Neuron (in vitro differentiated cells): Measurements from ENCODE around the gene MUC5AC.
"Not testable (repeated sequence)": the region's sequence is repeated elsewhere in the genome, so short reads cannot be mapped to it uniquely, and the experiment has no call there.

ENCODE experiments used
- H2AFZ ChIP-seq: one replicate; pipeline ENCODE4 v1.6.1; 2013; ENCODE audit warnings: low read depth, mild to moderate bottlenecking, inconsistent platforms, low read length, moderate library complexity
- H3K27me3 ChIP-seq: one replicate; pipeline ENCODE4 v1.6.1; 2013; ENCODE audit warnings: low read length; ENCODE audit not compliant: insufficient read depth
- H3K36me3 ChIP-seq: one replicate; pipeline ENCODE4 v1.6.1; 2013; ENCODE audit warnings: low read length; ENCODE audit not compliant: insufficient read depth
- H3K4me1 ChIP-seq: one replicate; pipeline ENCODE4 v1.6.1; 2013; ENCODE audit warnings: low read length; ENCODE audit not compliant: insufficient read depth
- H3K4me3 ChIP-seq: 2 replicates; pipeline ENCODE4 v1.5.1; 2013; ENCODE audit warnings: mild to moderate bottlenecking, low read length, moderate library complexity
- H3K9me3 ChIP-seq: one replicate; pipeline ENCODE4 v1.6.1; 2013; ENCODE audit warnings: low read length

The MUC5AC gene

GRCh38 chr11:1177771-1178090, 20.0 kb downstream of the MUC5AC start:
- Histone ChIP-seq H3K36me3 (no peaks in the 10 kb centered on the region), H3K27me3 (no peaks in the 10 kb centered on the region), H2AFZ (no peak overlapping the region), H3K4me1 (no peaks in the 10 kb centered on the region), H3K9me3 (peaks cover 4% of the 10 kb centered on the region), H3K4me3 (no peak overlapping the region)

GRCh38 chr11:1178201-1178885, 20.6 kb downstream of the MUC5AC start:
- H3K27me3 ChIP-seq, result no peaks in the 10 kb centered on the region
- H3K4me1 ChIP-seq, result no peaks in the 10 kb centered on the region
- peaks cover 4% of the 10 kb centered on the region for H3K9me3 ChIP-seq
- H3K36me3 ChIP-seq, result no peaks in the 10 kb centered on the region
- H3K4me3 ChIP-seq, result no peak overlapping the region
- no peak overlapping the region for H2AFZ ChIP-seq

GRCh38 chr11:1178906-1179305, 21.2 kb downstream of the MUC5AC start:
- H3K9me3 ChIP-seq, result peaks cover 2% of the 10 kb centered on the region
- no peaks in the 10 kb centered on the region for H3K4me1 ChIP-seq
- H3K27me3 ChIP-seq, result no peaks in the 10 kb centered on the region
- no peak overlapping the region for H2AFZ ChIP-seq
- H3K36me3 ChIP-seq, result no peaks in the 10 kb centered on the region
- H3K4me3 ChIP-seq, result no peak overlapping the region

GRCh38 chr11:1179641-1180040, 21.9 kb downstream of the MUC5AC start:
- Histone ChIP-seq H3K27me3 (no peaks in the 10 kb centered on the region), H3K9me3 (peaks cover 2% of the 10 kb centered on the region), H3K4me1 (no peaks in the 10 kb centered on the region), H3K4me3 (no peak overlapping the region), H3K36me3 (no peaks in the 10 kb centered on the region), H2AFZ (no peak overlapping the region)

GRCh38 chr11:1180171-1180570, 22.4 kb downstream of the MUC5AC start:
- no peak overlapping the region for H3K4me3 ChIP-seq
- peaks cover 6% of the 10 kb centered on the region for H3K9me3 ChIP-seq
- H2AFZ ChIP-seq, result no peak overlapping the region
- no peaks in the 10 kb centered on the region for H3K36me3 ChIP-seq
- no peaks in the 10 kb centered on the region for H3K4me1 ChIP-seq
- H3K27me3 ChIP-seq, result no peaks in the 10 kb centered on the region

GRCh38 chr11:1180947-1181391, 23.2 kb downstream of the MUC5AC start:
- H3K36me3 ChIP-seq, result no peaks in the 10 kb centered on the region
- H2AFZ ChIP-seq, result no peak overlapping the region
- no peaks in the 10 kb centered on the region for H3K4me1 ChIP-seq
- H3K4me3 ChIP-seq, result no peak overlapping the region
- peaks cover 4% of the 10 kb centered on the region for H3K9me3 ChIP-seq
- no peaks in the 10 kb centered on the region for H3K27me3 ChIP-seq

- Histone ChIP-seq H3K9me3 (peaks cover 7% of the 10 kb centered on the region), H3K36me3 (no peaks in the 10 kb centered on the region), H3K27me3 (no peaks in the 10 kb centered on the region), H3K4me1 (no peaks in the 10 kb centered on the region), H3K4me3 (no peak overlapping the region), H2AFZ (no peak overlapping the region)
These were observed 23.7 kb downstream of the MUC5AC start for GRCh38 chr11:1181420-1181819.

- H3K27me3 ChIP-seq, result no peaks in the 10 kb centered on the region
- H3K4me1 ChIP-seq, result no peaks in the 10 kb centered on the region
- no peak overlapping the region for H2AFZ ChIP-seq
- no peaks in the 10 kb centered on the region for H3K36me3 ChIP-seq
- peaks cover 8% of the 10 kb centered on the region for H3K9me3 ChIP-seq
- H3K4me3 ChIP-seq, result no peak overlapping the region
These were observed 24.2 kb downstream of the MUC5AC start for GRCh38 chr11:1181853-1182535.

GRCh38 chr11:1184139-1184538, 26.4 kb downstream of the MUC5AC start:
- H3K4me1 ChIP-seq, H3K36me3 ChIP-seq, H2AFZ ChIP-seq, H3K4me3 ChIP-seq, H3K9me3 ChIP-seq, H3K27me3 ChIP-seq: not testable (repeated sequence)

GRCh38 chr11:1188451-1189130, 30.8 kb downstream of the MUC5AC start:
- H3K27me3 ChIP-seq, H3K4me1 ChIP-seq, H3K9me3 ChIP-seq: not testable (repeated sequence)

GRCh38 chr11:1189816-1190215, 32.1 kb downstream of the MUC5AC start:
- not testable (repeated sequence) for H3K27me3 ChIP-seq, H2AFZ ChIP-seq, H3K9me3 ChIP-seq, H3K36me3 ChIP-seq, H3K4me1 ChIP-seq, H3K4me3 ChIP-seq

More at GRCh38 chr11:1188451-1189130, 30.8 kb downstream of the MUC5AC start:
- not testable (repeated sequence) for H2AFZ ChIP-seq, H3K4me3 ChIP-seq, H3K36me3 ChIP-seq

- H3K4me3 ChIP-seq, H3K27me3 ChIP-seq, H3K36me3 ChIP-seq, H3K9me3 ChIP-seq, H3K4me1 ChIP-seq, H2AFZ ChIP-seq: not testable (repeated sequence)
These were observed 34.2 kb downstream of the MUC5AC start for GRCh38 chr11:1191786-1192470.

GRCh38 chr11:1192741-1193325, 35.1 kb downstream of the MUC5AC start:
- H3K9me3 ChIP-seq, result no peaks in the 10 kb centered on the region
- H3K36me3 ChIP-seq, result no peaks in the 10 kb centered on the region
- H3K27me3 ChIP-seq, result no peaks in the 10 kb centered on the region
- H3K4me1 ChIP-seq, result no peaks in the 10 kb centered on the region
- H2AFZ ChIP-seq, result no peak overlapping the region
- no peak overlapping the region for H3K4me3 ChIP-seq
